ENCODE data around the gene HES5. TPM values are rescaled to one million over a fixed set of nuclear protein-coding genes. Genes with fewer than 3 reads are reported as not detected.

Gene HES5
- total RNA-seq, 1 donor from 2014 or later: not detected

- Mint-ChIP-seq H3K9me3 (no peaks in the 10 kb centered on the region), H3K36me3 (peaks cover 2% of the 10 kb centered on the region), H3K4me3 (no peak overlapping the region), H3K27ac (no peak overlapping the region), H3K4me1 (peaks cover 3% of the 10 kb centered on the region), H3K27me3 (ENCODE audit: low read depth) (peaks cover 3% of the 10 kb centered on the region)
- DNase-seq (ENCODE audit: low spot score in 2 of 2, unreplicated experiment in 2 of 2): no peak
- TF ChIP-seq CTCF (IDR thresholded peaks at IDR 0.05; ENCODE audit: unreplicated experiment): no peak
Observed at GRCh38 chr1:2504225-2504948, 25.7 kb downstream of the HES5 start.

- Mint-ChIP-seq H3K4me1 (peaks cover 3% of the 10 kb centered on the region), H3K27me3 (ENCODE audit: low read depth) (peaks cover 3% of the 10 kb centered on the region), H3K36me3 (peaks cover 2% of the 10 kb centered on the region), H3K9me3 (no peaks in the 10 kb centered on the region), H3K27ac (no peak overlapping the region), H3K4me3 (no peak overlapping the region)
- TF ChIP-seq CTCF (IDR thresholded peaks at IDR 0.05; ENCODE audit: unreplicated experiment): no peak
- DNase-seq (ENCODE audit: low spot score in 2 of 2, unreplicated experiment in 2 of 2): no peak
Observed at GRCh38 chr1:2503554-2504224, 26.4 kb downstream of the HES5 start.

GRCh38 chr1:2502661-2503553 is 27.2 kb downstream of the HES5 start:
- Mint-ChIP-seq H3K36me3 (no peaks in the 10 kb centered on the region), H3K4me1 (peaks cover 3% of the 10 kb centered on the region), H3K4me3 (no peak overlapping the region), H3K27me3 (ENCODE audit: low read depth) (peaks cover 3% of the 10 kb centered on the region), H3K9me3 (no peaks in the 10 kb centered on the region), H3K27ac (no peak overlapping the region)
- no peak for TF ChIP-seq CTCF (IDR thresholded peaks at IDR 0.05; ENCODE audit: unreplicated experiment)
- DNase-seq (ENCODE audit: low spot score in 2 of 2, unreplicated experiment in 2 of 2): no peak

GRCh38 chr1:2502210-2502609 is 27.9 kb downstream of the HES5 start:
- Mint-ChIP-seq H3K4me1 (peaks cover 3% of the 10 kb centered on the region), H3K4me3 (no peak overlapping the region), H3K9me3 (no peaks in the 10 kb centered on the region), H3K27me3 (ENCODE audit: low read depth) (peaks cover 3% of the 10 kb centered on the region), H3K36me3 (no peaks in the 10 kb centered on the region), H3K27ac (no peak overlapping the region)
- no peak for DNase-seq (ENCODE audit: low spot score in 2 of 2, unreplicated experiment in 2 of 2)
- no peak for TF ChIP-seq CTCF (IDR thresholded peaks at IDR 0.05; ENCODE audit: unreplicated experiment)

GRCh38 chr1:2501820-2502119 is 28.3 kb downstream of the HES5 start:
- TF ChIP-seq CTCF (IDR thresholded peaks at IDR 0.05; ENCODE audit: unreplicated experiment): no peak
- Mint-ChIP-seq H3K27ac (no peak overlapping the region), H3K27me3 (ENCODE audit: low read depth) (peaks cover 3% of the 10 kb centered on the region), H3K4me3 (no peak overlapping the region), H3K36me3 (no peaks in the 10 kb centered on the region), H3K4me1 (peaks cover 3% of the 10 kb centered on the region), H3K9me3 (no peaks in the 10 kb centered on the region)
- DNase-seq (ENCODE audit: low spot score in 2 of 2, unreplicated experiment in 2 of 2): no peak
